Spinal cord (tissue), 10 donors: ENCODE results near the gene TRNP1. TPM values are rescaled to one million over a fixed set of nuclear protein-coding genes. Genes with fewer than 3 reads are reported as not detected.
"Not testable (repeated sequence)": the region's sequence is repeated elsewhere in the genome, so short reads cannot be mapped to it uniquely, and the experiment has no call there.

ENCODE experiments used
- DNase-seq, 6 donors: peaks; one replicate each; pipeline versions ENCODE4 v3.0.0 to v3.0.0-alpha.2; 2013 to 2015; ENCODE audit warnings: low spot score in 6 of 6, low read depth in 4 of 6
- H3K27ac ChIP-seq: one replicate; pipeline ENCODE4 v1.5.1; 2013; ENCODE audit warnings: low read depth, low read length, control low read depth
- H3K27me3 ChIP-seq: one replicate; pipeline ENCODE4 v1.6.1; 2013; ENCODE audit warnings: low read length; ENCODE audit not compliant: control insufficient read depth, insufficient read depth
- H3K36me3 ChIP-seq: one replicate; pipeline ENCODE4 v1.6.1; 2013; ENCODE audit warnings: low read length; ENCODE audit not compliant: control insufficient read depth, insufficient read depth
- H3K4me1 ChIP-seq: one replicate; pipeline ENCODE4 v1.6.1; 2013; ENCODE audit warnings: low read length; ENCODE audit not compliant: control insufficient read depth, insufficient read depth
- H3K4me3 ChIP-seq: one replicate; pipeline ENCODE4 v1.5.1; 2013; ENCODE audit warnings: low read depth, low read length, control low read depth
- H3K9me3 ChIP-seq: one replicate; pipeline ENCODE4 v1.6.1; 2013; ENCODE audit warnings: low read length; ENCODE audit not compliant: control insufficient read depth, insufficient read depth
- WGBS: methylation state at CpG from one replicate; pipeline ENCODE4 v1.1.5; 2013; ENCODE audit warnings: missing lambda C conversion rate; ENCODE audit not compliant: insufficient coverage; 5-methylcytosine and 5-hydroxymethylcytosine counted together
- polyA plus RNA-seq, 2 donors: library from polyadenylated mRNA; unstranded; fragments of 120-200 nt; gene quantifications; one replicate each; pipeline ENCODE4 v1.2.1, GENCODE V29; 2013; ENCODE audit not compliant: insufficient read length in 2 of 2
- total RNA-seq, 2 donors: library from RNA; depleted of rRNA in 1 of 2; stranded (reverse); fragments of 120-200 nt in 1 of 2; fragments of >200 nt in 1 of 2; gene quantifications; one replicate each; pipeline versions ENCODE4 v1.2.3 to v1.2.4, GENCODE V29; 2013 to 2014
- donor health status: healthy.

Gene TRNP1
- total and polyA plus RNA-seq, 4 donors: 9.3 to 50.6 (median 32.0) TPM

- Histone ChIP-seq H3K4me1 (no peaks in the 10 kb centered on the region), H3K36me3 (no peaks in the 10 kb centered on the region), H3K27ac (no peak overlapping the region), H3K9me3 (no peaks in the 10 kb centered on the region), H3K27me3 (peaks cover 10% of the 10 kb centered on the region), H3K4me3 (no peak overlapping the region)
- DNase-seq: no peak
- 85% methylated on average over 6 of the region's 8 CpGs for WGBS
Measured at GRCh38 chr1:26984291-26984690, 9.2 kb upstream of the TRNP1 start.

- no peak overlapping the region for H3K4me3 ChIP-seq
- 74% methylated on average over 2 of the region's 2 CpGs for WGBS
- no peaks in the 10 kb centered on the region for H3K4me1 ChIP-seq
- H3K9me3 ChIP-seq: no peaks in the 10 kb centered on the region
- no peak for DNase-seq
- no peak overlapping the region for H3K27ac ChIP-seq
- H3K36me3 ChIP-seq: no peaks in the 10 kb centered on the region
- peaks cover 16% of the 10 kb centered on the region for H3K27me3 ChIP-seq
Measured at GRCh38 chr1:26986658-26987057, 6.8 kb upstream of the TRNP1 start.

- not testable (repeated sequence) for H3K4me3 ChIP-seq, H3K36me3 ChIP-seq, H3K4me1 ChIP-seq, DNase-seq, H3K27ac ChIP-seq, H3K9me3 ChIP-seq
- 89% methylated on average over 8 of the region's 12 CpGs for WGBS
- H3K27me3 ChIP-seq: peaks cover 33% of the 10 kb centered on the region
Measured at GRCh38 chr1:26989403-26990109, 3.9 kb upstream of the TRNP1 start.

- WGBS: 50% methylated on average over 8 of the region's 10 CpGs
- Histone ChIP-seq H3K27ac (no peak overlapping the region), H3K4me1 (peaks cover 26% of the 10 kb centered on the region), H3K36me3 (no peaks in the 10 kb centered on the region), H3K9me3 (no peaks in the 10 kb centered on the region), H3K4me3 (no peak overlapping the region), H3K27me3 (peaks cover 49% of the 10 kb centered on the region)
- peak in 1 of 6 donors; percentile 20 for DNase-seq
Measured at GRCh38 chr1:26991310-26992116, 2.0 kb upstream of the TRNP1 start.

GRCh38 chr1:26994020-26994786 lies 711 bp downstream of the TRNP1 start:
- DNase-seq: peak in 2 of 6 donors; percentile 49
- Histone ChIP-seq H3K9me3 (no peaks in the 10 kb centered on the region), H3K27me3 (peaks cover 41% of the 10 kb centered on the region), H3K4me1 (peaks cover 53% of the 10 kb centered on the region), H3K27ac (no peak overlapping the region), H3K36me3 (no peaks in the 10 kb centered on the region), H3K4me3 (peak overlapping the region; percentile 52)
- WGBS: under 1% methylated on average over 97 of the region's 97 CpGs

- peaks cover 55% of the 10 kb centered on the region for H3K4me1 ChIP-seq
- no peak for DNase-seq
- H3K27me3 ChIP-seq: peaks cover 41% of the 10 kb centered on the region
- no peaks in the 10 kb centered on the region for H3K9me3 ChIP-seq
- no peak overlapping the region for H3K27ac ChIP-seq
- H3K4me3 ChIP-seq: peak overlapping the region; percentile 52
- H3K36me3 ChIP-seq: no peaks in the 10 kb centered on the region
- 19% methylated on average over 10 of the region's 15 CpGs for WGBS
Measured at GRCh38 chr1:26994787-26995517, 1.5 kb downstream of the TRNP1 start.

GRCh38 chr1:26996024-26996423 lies 2.5 kb downstream of the TRNP1 start:
- Histone ChIP-seq H3K27me3 (peaks cover 41% of the 10 kb centered on the region), H3K9me3 (no peaks in the 10 kb centered on the region), H3K4me1 (peaks cover 61% of the 10 kb centered on the region), H3K27ac (no peak overlapping the region), H3K4me3 (no peak overlapping the region), H3K36me3 (no peaks in the 10 kb centered on the region)
- no peak for DNase-seq
- WGBS: 83% methylated on average over 1 of the region's 1 CpG

GRCh38 chr1:26996665-26997064 lies 3.2 kb downstream of the TRNP1 start:
- H3K36me3 ChIP-seq: no peaks in the 10 kb centered on the region
- H3K4me3 ChIP-seq: no peak overlapping the region
- H3K27ac ChIP-seq: no peak overlapping the region
- DNase-seq: peak in 1 of 6 donors; percentile 6
- peaks cover 68% of the 10 kb centered on the region for H3K4me1 ChIP-seq
- H3K9me3 ChIP-seq: no peaks in the 10 kb centered on the region
- peaks cover 35% of the 10 kb centered on the region for H3K27me3 ChIP-seq
- 76% methylated on average over 2 of the region's 4 CpGs for WGBS
